Measurements from ENCODE around the gene AK2. TPM values are rescaled to one million over a fixed set of nuclear protein-coding genes. Genes with fewer than 3 reads are reported as not detected.

The AK2 gene
- total and polyA plus RNA-seq, 9 donors: 52.9 to 150 (median 115) TPM

DNA sequence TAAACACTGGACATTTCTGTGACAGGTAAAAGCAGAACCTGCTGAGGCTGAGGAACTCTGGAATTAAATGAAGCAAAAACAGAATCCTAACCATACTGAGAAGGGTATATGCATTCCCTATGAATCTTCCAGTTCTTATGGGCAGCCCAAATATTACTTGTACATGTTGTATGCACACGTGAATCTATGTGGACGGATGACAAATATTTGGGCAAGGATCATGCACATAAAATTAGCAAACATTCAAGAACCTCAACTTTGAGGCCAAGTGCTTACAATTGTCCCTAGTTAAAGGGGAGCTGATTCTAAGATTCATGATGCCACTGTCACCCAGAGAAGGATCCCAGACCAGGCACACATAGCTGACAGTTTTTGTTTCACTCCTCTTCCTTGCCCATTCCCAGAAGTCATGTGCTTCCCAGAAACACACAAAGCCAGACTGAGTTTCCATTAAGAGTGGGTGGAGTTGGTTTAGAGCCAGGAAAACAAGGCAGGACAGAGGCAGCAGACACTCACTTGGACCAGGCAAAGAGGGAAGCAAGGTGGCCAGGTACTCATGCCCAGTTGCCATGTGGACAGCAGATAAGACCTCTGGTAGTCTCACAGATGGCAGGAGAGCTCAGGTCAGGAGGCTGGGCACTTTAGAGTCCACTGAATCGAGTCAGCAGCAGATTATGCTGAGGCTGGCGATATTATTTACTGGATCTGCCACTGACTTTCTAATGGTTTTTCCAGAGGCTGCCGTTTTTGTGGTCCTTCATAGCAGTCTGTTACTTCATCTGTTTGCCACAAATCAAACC, 25.6 kb downstream of the AK2 start:
- Histone ChIP-seq H3K36me3 (no peaks in the 10 kb centered on the region), H3K9me3 (no peaks in the 10 kb centered on the region), H3K27ac (peak overlapping the region; percentile 13 to 56), H3K27me3 (no peaks in the 10 kb centered on the region), H3K4me1 (ENCODE audit: insufficient read depth) (peaks cover 4% of the 10 kb centered on the region), H3K4me3 (no peak overlapping the region)
- intact Hi-C loops (cut with DNase I): no loop called here
- 23 to 43% (median 39%) methylated on average over 5 of the region's 5 CpGs for WGBS, 3 donors
- peak in 2 of 5 donors; percentile 23 to 45 for DNase-seq
- TF ChIP-seq, protein P1, sequence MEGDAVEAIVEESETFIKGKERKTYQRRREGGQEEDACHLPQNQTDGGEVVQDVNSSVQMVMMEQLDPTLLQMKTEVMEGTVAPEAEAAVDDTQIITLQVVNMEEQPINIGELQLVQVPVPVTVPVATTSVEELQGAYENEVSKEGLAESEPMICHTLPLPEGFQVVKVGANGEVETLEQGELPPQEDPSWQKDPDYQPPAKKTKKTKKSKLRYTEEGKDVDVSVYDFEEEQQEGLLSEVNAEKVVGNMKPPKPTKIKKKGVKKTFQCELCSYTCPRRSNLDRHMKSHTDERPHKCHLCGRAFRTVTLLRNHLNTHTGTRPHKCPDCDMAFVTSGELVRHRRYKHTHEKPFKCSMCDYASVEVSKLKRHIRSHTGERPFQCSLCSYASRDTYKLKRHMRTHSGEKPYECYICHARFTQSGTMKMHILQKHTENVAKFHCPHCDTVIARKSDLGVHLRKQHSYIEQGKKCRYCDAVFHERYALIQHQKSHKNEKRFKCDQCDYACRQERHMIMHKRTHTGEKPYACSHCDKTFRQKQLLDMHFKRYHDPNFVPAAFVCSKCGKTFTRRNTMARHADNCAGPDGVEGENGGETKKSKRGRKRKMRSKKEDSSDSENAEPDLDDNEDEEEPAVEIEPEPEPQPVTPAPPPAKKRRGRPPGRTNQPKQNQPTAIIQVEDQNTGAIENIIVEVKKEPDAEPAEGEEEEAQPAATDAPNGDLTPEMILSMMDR (IDR thresholded peaks at IDR 0.05): no peak
- TF ChIP-seq EP300 (IDR thresholded peaks at IDR 0.05) (peak; percentile 17), POLR2A (IDR thresholded peaks at IDR 0.05) (no peak)

DNA sequence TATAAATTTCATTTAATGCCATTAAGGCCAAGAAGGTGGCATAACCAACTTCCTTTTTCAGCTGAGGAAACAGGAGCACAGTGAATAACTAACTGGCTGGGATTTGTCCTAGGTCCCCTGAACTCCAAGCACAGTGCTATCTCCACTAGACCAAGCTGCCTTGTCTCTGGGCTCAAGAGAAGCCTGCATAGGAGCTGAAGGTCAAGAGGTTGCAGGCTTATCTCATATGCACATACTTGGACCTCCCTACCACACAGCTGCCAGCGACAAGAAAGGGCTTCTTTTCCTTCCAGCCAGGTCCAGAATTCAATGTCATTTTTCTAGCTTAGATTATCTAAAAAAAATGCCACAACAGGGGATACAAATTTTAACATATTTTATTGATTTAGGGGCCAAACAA, 27.1 kb downstream of the AK2 start:
- intact Hi-C loops (cut with DNase I): loop anchor here in 1 of 4 donors (10.0 kb wide), 1 partner anchor 75 kb away; no protein-coding TSS in a partner anchor
- H3K36me3 ChIP-seq: no peaks in the 10 kb centered on the region
- WGBS, 3 donors: 10 to 19% (median 15%) methylated on average over 1 of the region's 1 CpG
- no peak overlapping the region for H3K4me3 ChIP-seq
- no peak overlapping the region for H3K27ac ChIP-seq
- peaks cover 4% of the 10 kb centered on the region for H3K4me1 ChIP-seq (ENCODE audit: insufficient read depth)
- H3K9me3 ChIP-seq: no peaks in the 10 kb centered on the region
- DNase-seq: no peak
- H3K27me3 ChIP-seq: no peaks in the 10 kb centered on the region
- TF ChIP-seq POLR2A (IDR thresholded peaks at IDR 0.05) (no peak), EP300 (IDR thresholded peaks at IDR 0.05) (no peak)

DNA sequence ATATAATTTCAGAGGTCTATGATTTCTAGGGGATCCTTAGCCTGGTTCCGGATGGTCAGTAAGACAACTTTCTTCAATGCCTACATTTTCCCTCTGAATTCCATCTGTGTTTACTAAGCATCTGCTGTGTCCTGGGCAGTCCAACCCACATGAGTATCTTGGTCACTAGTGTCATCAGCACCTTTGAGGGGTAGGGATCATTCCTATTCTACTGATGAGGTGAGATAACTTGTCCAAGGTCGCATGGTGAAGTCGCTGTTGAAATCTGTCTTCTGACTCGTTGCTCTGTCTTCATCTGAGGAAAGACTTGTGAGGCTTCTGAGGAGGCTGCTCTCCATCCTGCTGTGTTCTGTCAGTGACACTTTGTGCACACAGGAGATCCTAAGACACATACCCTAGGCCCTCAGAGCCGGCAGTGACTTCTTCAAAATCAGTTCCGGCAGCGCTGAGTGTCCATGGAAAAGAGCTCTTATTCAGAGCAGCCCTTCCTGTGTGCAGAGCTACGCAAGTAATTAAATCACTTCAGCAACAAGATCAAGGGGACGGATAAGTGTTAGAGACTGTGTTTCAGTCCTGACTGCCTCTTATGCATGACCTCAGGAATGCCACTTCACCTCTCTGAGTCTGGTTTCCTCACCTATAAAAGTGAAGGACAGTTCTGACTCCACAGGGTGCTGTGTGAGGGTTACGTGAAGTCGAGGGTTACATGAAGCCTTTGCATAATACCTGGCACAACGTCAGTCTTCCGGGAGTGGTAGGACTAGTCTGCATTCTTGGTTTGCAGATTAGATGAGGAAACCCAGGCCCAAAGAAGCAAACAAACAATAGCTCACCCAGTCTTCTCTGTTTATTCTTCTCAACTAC, 28.4 kb downstream of the AK2 start:
- Histone ChIP-seq H3K4me3 (no peak overlapping the region), H3K36me3 (no peaks in the 10 kb centered on the region), H3K9me3 (no peaks in the 10 kb centered on the region), H3K4me1 (ENCODE audit: insufficient read depth) (peaks cover 4% of the 10 kb centered on the region), H3K27me3 (no peaks in the 10 kb centered on the region), H3K27ac (no peak overlapping the region)
- intact Hi-C loops (cut with DNase I): loop anchor here in 1 of 4 donors (10.0 kb wide), 1 partner anchor 73 kb away; no protein-coding TSS in a partner anchor
- no peak for TF ChIP-seq POLR2A (IDR thresholded peaks at IDR 0.05)
- no peak for TF ChIP-seq EP300 (IDR thresholded peaks at IDR 0.05)
- TF ChIP-seq, protein P1 (IDR thresholded peaks at IDR 0.05): no peak
- no peak for DNase-seq
- 75 to 80% (median 77%) methylated on average over 13 of the region's 13 CpGs for WGBS, 3 donors

DNA sequence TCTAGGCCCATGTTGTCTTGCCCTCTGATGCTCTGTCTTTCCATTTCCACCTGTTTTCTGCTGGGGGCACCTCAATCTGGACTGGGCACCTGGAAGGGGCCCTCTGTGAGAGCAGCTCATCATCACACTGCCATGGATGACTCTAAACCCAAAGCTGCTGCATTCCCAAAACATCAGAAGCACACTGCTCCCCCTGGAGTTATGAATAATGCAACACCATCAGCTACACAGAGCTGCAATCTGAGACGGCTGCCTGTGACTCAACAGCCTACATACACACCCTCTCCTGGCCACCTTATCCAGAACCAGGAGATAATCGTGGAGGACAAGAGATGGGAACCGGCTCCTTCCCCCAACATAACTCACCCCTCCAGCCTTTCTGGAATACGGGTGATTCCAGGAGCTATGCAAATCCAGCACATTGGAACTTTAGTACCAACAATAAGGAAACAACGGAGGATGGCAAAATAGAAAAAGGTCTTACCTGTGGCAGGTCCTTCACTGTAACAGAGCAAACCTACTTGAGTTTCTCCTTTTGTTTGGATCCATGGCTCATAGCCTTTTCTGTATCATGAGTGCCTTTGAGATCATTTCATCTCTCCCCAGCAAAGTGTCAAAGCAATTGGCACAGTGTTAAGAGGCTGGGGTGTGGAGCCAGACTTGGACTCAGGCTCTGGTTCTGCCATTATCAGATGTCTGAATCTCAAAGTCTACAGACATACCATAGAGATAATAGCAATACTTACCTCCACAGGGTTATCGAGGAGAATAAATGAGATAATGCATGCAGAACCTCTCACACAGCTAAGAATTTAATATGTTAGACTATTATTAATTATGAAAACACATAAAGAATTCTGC, 29.3 kb downstream of the AK2 start:
- Histone ChIP-seq H3K36me3 (no peaks in the 10 kb centered on the region), H3K27me3 (no peaks in the 10 kb centered on the region), H3K4me3 (no peak overlapping the region), H3K9me3 (no peaks in the 10 kb centered on the region), H3K27ac (no peak overlapping the region), H3K4me1 (ENCODE audit: insufficient read depth) (peaks cover 4% of the 10 kb centered on the region)
- intact Hi-C loops (cut with DNase I): loop anchor here in 1 of 4 donors (10.0 kb wide), 1 partner anchor 73 kb away; no protein-coding TSS in a partner anchor
- TF ChIP-seq, protein P1 (IDR thresholded peaks at IDR 0.05): peak in 1 of 3 donors; percentile 29
- no peak for TF ChIP-seq POLR2A (IDR thresholded peaks at IDR 0.05)
- DNase-seq: peak in 2 of 5 donors; percentile 20 to 33
- 42 to 45% (median 42%) methylated on average over 6 of the region's 6 CpGs for WGBS, 3 donors
